DMS79 treated with DMSO at 0.1 percent for 48 hours (cell line): Measurements from ENCODE around the gene TTLL5.
"Not testable (repeated sequence)": the region's sequence is repeated elsewhere in the genome, so short reads cannot be mapped to it uniquely, and the experiment has no call there.

ENCODE experiments used
- DNase-seq: peaks from one replicate; lab custom pipeline; 2025; lab: John Stamatoyannopoulos, UW

TTLL5 gene

GRCh38 chr14:75648066-75648838 is 12.8 kb upstream of the TTLL5 start:
- peak; percentile 48 for DNase-seq

- DNase-seq: no peak
Measured at GRCh38 chr14:75649337-75649736, 11.7 kb upstream of the TTLL5 start.

GRCh38 chr14:75649773-75650172 is 11.3 kb upstream of the TTLL5 start:
- no peak for DNase-seq

GRCh38 chr14:75650253-75651058 is 10.6 kb upstream of the TTLL5 start:
- no peak for DNase-seq

- DNase-seq: no peak
Measured at GRCh38 chr14:75653563-75653962, 7.5 kb upstream of the TTLL5 start.

- DNase-seq: peak; percentile 82
Measured at GRCh38 chr14:75654127-75654732, 6.8 kb upstream of the TTLL5 start.

- no peak for DNase-seq
Measured at GRCh38 chr14:75655235-75655634, 5.8 kb upstream of the TTLL5 start.

- no peak for DNase-seq
Measured at GRCh38 chr14:75657331-75657730, 3.7 kb upstream of the TTLL5 start.

GRCh38 chr14:75658957-75659356 is 2.1 kb upstream of the TTLL5 start:
- no peak for DNase-seq

GRCh38 chr14:75660238-75660629 is 812 bp upstream of the TTLL5 start:
- DNase-seq: no peak

- peak; percentile 53 for DNase-seq
Measured at GRCh38 chr14:75661499-75661814, 411 bp downstream of the TTLL5 start.

GRCh38 chr14:75662966-75663365 is 1.9 kb downstream of the TTLL5 start:
- DNase-seq: no peak

- DNase-seq: no peak
Measured at GRCh38 chr14:75667099-75667765, 6.2 kb downstream of the TTLL5 start.

GRCh38 chr14:75672605-75673192 is 11.7 kb downstream of the TTLL5 start:
- DNase-seq: no peak

GRCh38 chr14:75673345-75674035 is 12.4 kb downstream of the TTLL5 start:
- no peak for DNase-seq

- DNase-seq: peak; percentile 84
Measured at GRCh38 chr14:75675265-75675960, 14.4 kb downstream of the TTLL5 start.

- no peak for DNase-seq
Measured at GRCh38 chr14:75685910-75686309, 24.9 kb downstream of the TTLL5 start.

GRCh38 chr14:75689012-75689411 is 28.0 kb downstream of the TTLL5 start:
- DNase-seq: no peak

- DNase-seq: no peak
Measured at GRCh38 chr14:75690010-75690409, 29.0 kb downstream of the TTLL5 start.

- DNase-seq: not testable (repeated sequence)
Measured at GRCh38 chr14:75695025-75695424, 34.0 kb downstream of the TTLL5 start.

- DNase-seq: no peak
Measured at GRCh38 chr14:75697386-75697785, 36.3 kb downstream of the TTLL5 start.
